Activated CD4-positive, alpha-beta T cell treated with anti-CD3 and anti-CD28 coated beads, Interleukin-2, Interleukin-6, amounts not matched to agents 100 ng/mL and 50 ng/mL, durations not matched to agents 16 hours and 8 hours (primary cell): ENCODE results near the gene GPSM1.

Source experiments
- DNase-seq: peaks from one replicate; pipeline ENCODE4 v3.0.0-alpha.2; 2020

Gene GPSM1

GRCh38 chr9:136334541-136334940 lies 7.2 kb downstream of the GPSM1 start:
- DNase-seq: no peak

GRCh38 chr9:136335296-136336155 lies 8.2 kb downstream of the GPSM1 start:
- no peak for DNase-seq

- no peak for DNase-seq
These were observed 9.0 kb downstream of the GPSM1 start for GRCh38 chr9:136336156-136336870.

- DNase-seq: no peak
These were observed 9.5 kb downstream of the GPSM1 start for GRCh38 chr9:136336881-136337280.

GRCh38 chr9:136337416-136338395 lies 10.4 kb downstream of the GPSM1 start:
- DNase-seq: no peak

- DNase-seq: no peak
These were observed 11.2 kb downstream of the GPSM1 start for GRCh38 chr9:136338511-136338910.

- peak; percentile 44 for DNase-seq
These were observed 12.0 kb downstream of the GPSM1 start for GRCh38 chr9:136339173-136339957.

GRCh38 chr9:136339958-136340310 lies 12.6 kb downstream of the GPSM1 start:
- DNase-seq: no peak

- DNase-seq: no peak
These were observed 13.2 kb downstream of the GPSM1 start for GRCh38 chr9:136340356-136341041.

- no peak for DNase-seq
These were observed 13.8 kb downstream of the GPSM1 start for GRCh38 chr9:136341042-136341655.

GRCh38 chr9:136341769-136342168 lies 14.4 kb downstream of the GPSM1 start:
- DNase-seq: no peak

GRCh38 chr9:136342181-136343120 lies 15.1 kb downstream of the GPSM1 start:
- DNase-seq: peak; percentile 77

- DNase-seq: no peak
These were observed 16.0 kb downstream of the GPSM1 start for GRCh38 chr9:136343121-136343883.

- no peak for DNase-seq
These were observed 16.5 kb downstream of the GPSM1 start for GRCh38 chr9:136343884-136344269.

GRCh38 chr9:136344544-136345280 lies 17.4 kb downstream of the GPSM1 start:
- DNase-seq: no peak

- no peak for DNase-seq
These were observed 18.2 kb downstream of the GPSM1 start for GRCh38 chr9:136345281-136346156.

- DNase-seq: no peak
These were observed 18.8 kb downstream of the GPSM1 start for GRCh38 chr9:136346157-136346481.
